IMR-90 (cell line): ENCODE results near the gene ITGB1BP1. TPM values are rescaled to one million over a fixed set of nuclear protein-coding genes. Genes with fewer than 3 reads are reported as not detected.

ENCODE experiments used
- ATAC-seq: fragments of 200-7000 bp; cut with Tn5 transposase; 2 replicates; pipeline ENCODE4 v1.9.1; 2020; ENCODE audit warnings: low read depth, mild to moderate bottlenecking, moderate library complexity
- BruUV-seq: library from RNA; stranded (reverse); fragments of 400-500 nt; replicated peaks from 2 replicates; lab custom pipeline; 2021; lab: Mats Ljungman, UMichigan
- CTCF ChIA-PET: fragments of 300-600 bp; formaldehyde crosslinking; extraction: SDS; loops from one replicate; lab custom pipeline; 2021; ENCODE audit warnings: antibody characterized with exemption; lab: Yijun Ruan, JAX
- POLR2A ChIA-PET: fragments of 300-600 bp; sonication (Branson Sonifier 250); formaldehyde crosslinking; loops from one replicate; lab custom pipeline; 2022; ENCODE audit warnings: antibody characterized with exemption; ENCODE audit not compliant: unreplicated experiment; lab: Charles Lee
- DNase-seq: peaks from one replicate; pipeline ENCODE4 v3.0.0; 2013
- H2AFZ ChIP-seq: replicated peaks from 2 replicates; pipeline ENCODE3; 2013; ENCODE audit warnings: low read length, mild to moderate bottlenecking; ENCODE audit not compliant: poor library complexity
- H2AK5ac ChIP-seq: 2 replicates; pipeline ENCODE4 v1.6.1; 2013; ENCODE audit warnings: low read depth, low read length, inconsistent platforms
- H2AK9ac ChIP-seq: replicated peaks from 2 replicates; pipeline ENCODE3; 2013; ENCODE audit warnings: mild to moderate bottlenecking, low read depth, low read length, moderate library complexity; ENCODE audit not compliant: poor library complexity
- H2BK120ac ChIP-seq: 2 replicates; pipeline ENCODE4 v1.6.1; 2013; ENCODE audit warnings: low read depth, low read length, inconsistent platforms
- H2BK15ac ChIP-seq: 3 replicates; pipeline ENCODE4 v1.6.1; 2013; ENCODE audit warnings: low read depth, low read length, inconsistent platforms
- H2BK20ac ChIP-seq: 2 replicates; pipeline ENCODE4 v1.6.1; 2013; ENCODE audit warnings: low read depth, mild to moderate bottlenecking, inconsistent platforms, low read length, moderate library complexity
- H2BK5ac ChIP-seq: 2 replicates; pipeline ENCODE4 v1.6.1; 2013; ENCODE audit warnings: mild to moderate bottlenecking, low read depth, low read length, inconsistent platforms; ENCODE audit not compliant: poor library complexity, severe bottlenecking
- H3K14ac ChIP-seq: replicated peaks from 2 replicates; pipeline ENCODE4 v1.6.1; 2013; ENCODE audit warnings: low read depth, low read length, inconsistent platforms
- H3K18ac ChIP-seq: 2 replicates; pipeline ENCODE4 v1.6.1; 2013; ENCODE audit warnings: low read depth, low read length, control low read depth
- H3K23ac ChIP-seq: 2 replicates; pipeline ENCODE4 v1.6.1; 2013; ENCODE audit warnings: low read depth, low read length, inconsistent platforms
- H3K27ac ChIP-seq: 2 replicates; pipeline ENCODE4 v1.5.1; 2013; ENCODE audit warnings: mild to moderate bottlenecking, control low read depth, low read length; ENCODE audit not compliant: insufficient read depth
- H3K27me3 ChIP-seq: 2 replicates; pipeline ENCODE4 v1.6.1; 2013; ENCODE audit warnings: low read length; ENCODE audit not compliant: control insufficient read depth, insufficient read depth
- H3K36me3 ChIP-seq: 2 replicates; pipeline ENCODE4 v1.6.1; 2013; ENCODE audit warnings: low read length, mixed read lengths; ENCODE audit not compliant: control insufficient read depth, insufficient read depth
- H3K4ac ChIP-seq: 2 replicates; pipeline ENCODE4 v1.6.1; 2013; ENCODE audit warnings: low read depth, low read length, inconsistent platforms
- H3K4me1 ChIP-seq: 2 replicates; pipeline ENCODE4 v1.6.1; 2013; ENCODE audit warnings: low read length, mixed read lengths; ENCODE audit not compliant: control insufficient read depth, insufficient read depth
- H3K4me2 ChIP-seq: 2 replicates; pipeline ENCODE4 v1.6.1; 2013; ENCODE audit warnings: low read depth, mild to moderate bottlenecking, control low read depth, low read length, moderate library complexity
- H3K4me3 ChIP-seq: 2 replicates; pipeline ENCODE4 v1.5.1; 2013; ENCODE audit warnings: low read depth, mild to moderate bottlenecking, control low read depth, low read length, moderate library complexity; ENCODE audit not compliant: insufficient read depth
- H3K56ac ChIP-seq: 2 replicates; pipeline ENCODE4 v1.6.1; 2013; ENCODE audit warnings: low read length, inconsistent platforms; ENCODE audit not compliant: insufficient read depth; ENCODE audit errors: extremely low read depth
- H3K79me1 ChIP-seq, 2 experiments: 2 replicates each; pipeline ENCODE4 v1.6.1; 2013; ENCODE audit warnings: low read length in 2 of 2, inconsistent platforms in 1 of 2, low read depth in 1 of 2
- H3K9ac ChIP-seq: 2 replicates; pipeline ENCODE4 v1.6.1; 2013; ENCODE audit warnings: low read depth, low read length, control low read depth
- H3K9me1 ChIP-seq: 2 replicates; pipeline ENCODE4 v1.6.1; 2013; ENCODE audit warnings: low read length, inconsistent platforms; ENCODE audit not compliant: insufficient read depth
- H3K9me3 ChIP-seq: 2 replicates; pipeline ENCODE4 v1.6.1; 2013; ENCODE audit warnings: low read length; ENCODE audit not compliant: control insufficient read depth, insufficient read depth
- H4K20me1 ChIP-seq: 2 replicates; pipeline ENCODE4 v1.6.1; 2013; ENCODE audit warnings: low read length, inconsistent platforms; ENCODE audit not compliant: insufficient read depth
- H4K5ac ChIP-seq: 2 replicates; pipeline ENCODE4 v1.6.1; 2013; ENCODE audit warnings: mild to moderate bottlenecking, low read depth, low read length, control low read depth
- H4K8ac ChIP-seq, 2 experiments: 2 replicates each; pipeline ENCODE4 v1.6.1; 2013; ENCODE audit warnings: low read depth in 2 of 2, low read length in 2 of 2, control low read depth in 1 of 2, inconsistent platforms in 1 of 2
- H4K91ac ChIP-seq: 2 replicates; pipeline ENCODE4 v1.6.1; 2013; ENCODE audit warnings: low read depth, low read length, inconsistent platforms; ENCODE audit not compliant: insufficient read depth
- BHLHE40 ChIP-seq: fragments of 150-350 bp; IDR thresholded peaks from 2 replicates; pipeline ENCODE4 v1.6.1; 2016; ENCODE audit warnings: mild to moderate bottlenecking, low read depth, low read length
- CTCF ChIP-seq: conservative IDR thresholded peaks from 2 replicates; pipeline ENCODE4 v1.5.1; 2012; ENCODE audit warnings: mild to moderate bottlenecking, low read depth, low read length, improper control_type of control experiment
- MAFK ChIP-seq: IDR thresholded peaks from 2 replicates; pipeline ENCODE4 v1.6.1; 2012; ENCODE audit warnings: low read depth, low read length, improper control_type of control experiment
- MAZ ChIP-seq: IDR thresholded peaks from 2 replicates; pipeline ENCODE4 v1.6.1; 2012; ENCODE audit warnings: low read depth, mild to moderate bottlenecking, low read length, improper control_type of control experiment, moderate library complexity, borderline replicate concordance
- RCOR1 ChIP-seq: IDR thresholded peaks from 2 replicates; pipeline ENCODE4 v1.6.1; 2012; ENCODE audit warnings: mild to moderate bottlenecking, low read length, improper control_type of control experiment; ENCODE audit not compliant: insufficient replicate concordance
- USF2 ChIP-seq: fragments of 150-350 bp; IDR thresholded peaks from 2 replicates; pipeline ENCODE4 v1.6.1; 2017; ENCODE audit warnings: mild to moderate bottlenecking, antibody characterized with exemption, low read length, low read depth
- WGBS, 2 experiments: methylation state at CpG; one replicate each; pipeline versions ENCODE4 v1.1.5 to v1.1.7; 2013; ENCODE audit warnings: missing lambda C conversion rate in 2 of 2; ENCODE audit not compliant: insufficient read length in 1 of 2; ENCODE audit errors: extremely low coverage in 2 of 2; 5-methylcytosine and 5-hydroxymethylcytosine counted together
- dilution Hi-C: fragments of 300-500 bp; cut with HindIII; formaldehyde crosslinking; loops from one replicate; pipeline ENCODE4 v1.14.3; 2018; ENCODE audit warnings: low sequenced_read_pairs; ENCODE audit not compliant: unreplicated experiment
- in situ Hi-C: fragments of 300-500 bp; cut with MboI; formaldehyde crosslinking; loops from 3 replicates; pipeline ENCODE4 v1.14.3; 2019; ENCODE audit warnings: low sequenced_read_pairs, inconsistent platforms, mixed read lengths
- intact Hi-C: fragments of 100-400 bp; cut with micrococcal nuclease; formaldehyde crosslinking; loops from 2 replicates; pipeline ENCODE4 v1.10.0; 2022
- polyA plus RNA-seq, 3 experiments: library from polyadenylated mRNA; depleted of rRNA; stranded (reverse); fragments of >200 nt; gene quantifications; 2 replicates each; pipeline ENCODE4 v1.2.3, GENCODE V29; 2012; ENCODE audit warnings: low replicate concordance in 1 of 3
- total RNA-seq: library from RNA; depleted of rRNA; stranded (reverse); fragments of >200 nt; gene quantifications from 2 replicates; pipeline ENCODE4 v1.2.3, GENCODE V29; 2012

ITGB1BP1 gene
- total and polyA plus RNA-seq, 2 of the 4 experiments (the other 2 are of a cell fraction), result 48.6 to 88.1 TPM

- no peak overlapping the region for H2BK120ac ChIP-seq
- H3K36me3 ChIP-seq, result peaks cover 19% of the 10 kb centered on the region
- WGBS, 2 experiments, result 93% methylated on average over 3 of the region's 7 CpGs; no CpG with 5 or more reads in 1 of the 2 experiments
- H3K23ac ChIP-seq, result no peak overlapping the region
- no TSS peak for BruUV-seq
- H4K8ac ChIP-seq, result no peak overlapping the region
- H3K9ac ChIP-seq, result no peak overlapping the region
- H3K4me2 ChIP-seq, result no peak overlapping the region
- H3K56ac ChIP-seq, result no peak overlapping the region
- ChIA-PET POLR2A (no interaction called here), CTCF (interaction anchor here (0.6 kb wide), 1 partner anchor 10 kb away, joined by 5 read pairs; no protein-coding TSS in a partner anchor)
- no peak for DNase-seq
- peaks cover 2 to 6% of the 10 kb centered on the region in 2 experiments; a peak in 3 of 4 replicates for H3K79me1 ChIP-seq
- no peak overlapping the region for H4K91ac ChIP-seq
- H3K27me3 ChIP-seq, result no peaks in the 10 kb centered on the region
- H3K4ac ChIP-seq, result no peak overlapping the region
- ATAC-seq, result no peak
- no peak overlapping the region for H2BK20ac ChIP-seq
- no peak overlapping the region for H2AK5ac ChIP-seq
- H2AK9ac ChIP-seq, result no peak overlapping the region
- H2AFZ ChIP-seq, result no peak overlapping the region
- no peak overlapping the region for H3K14ac ChIP-seq
- no peak overlapping the region for H3K18ac ChIP-seq
- in situ Hi-C loops, result no loop called here
- H3K9me1 ChIP-seq, result peaks cover 4% of the 10 kb centered on the region; the same call in 1 of the 2 replicates
- intact Hi-C loops, result no loop called here
- dilution Hi-C loops, result no loop called here
- H3K4me1 ChIP-seq, result peaks cover 8% of the 10 kb centered on the region
- H4K5ac ChIP-seq, result no peak overlapping the region
- TF ChIP-seq RCOR1 (no peak), MAZ (no peak), CTCF (no peak), BHLHE40 (no peak), MAFK (no peak), USF2 (no peak)
- H3K27ac ChIP-seq, result no peak overlapping the region
- H3K9me3 ChIP-seq, result no peaks in the 10 kb centered on the region
- H2BK5ac ChIP-seq, result no peak overlapping the region
- H4K20me1 ChIP-seq, result peaks cover 9% of the 10 kb centered on the region; the same call in 1 of the 2 replicates
- no peak overlapping the region for H3K4me3 ChIP-seq
- no peak overlapping the region for H2BK15ac ChIP-seq
These were observed 21.8 kb upstream of the ITGB1BP1 start for GRCh38 chr2:9445089-9445488.
